Measurements from ENCODE around the gene CRLF3.

CRLF3 gene

GRCh38 chr17:30801671-30802070 is 22.8 kb downstream of the CRLF3 start:
- H3K27me3 ChIP-seq (ENCODE audit: insufficient read depth, low read depth) = no peaks in the 10 kb centered on the region
- no peak overlapping the region for H2AFZ ChIP-seq (ENCODE audit: low read depth)
- H3K4me2 ChIP-seq = no peak overlapping the region
- no peak overlapping the region for H3K27ac ChIP-seq
- H3K4me1 ChIP-seq (ENCODE audit: low read depth, poor library complexity, severe bottlenecking) = no peaks in the 10 kb centered on the region
- H3K4me3 ChIP-seq (IDR thresholded peaks at IDR 0.05; ENCODE audit: insufficient read depth, low read depth, low read length) = no peak overlapping the region
- no peaks in the 10 kb centered on the region for H3K79me2 ChIP-seq (ENCODE audit: insufficient read depth, low read depth)
- no peak for TF ChIP-seq CTCF (conservative IDR thresholded peaks at IDR 0.05; ENCODE audit: low read depth, low read length)
- no peaks in the 10 kb centered on the region; the same call in 1 of the 2 replicates for H3K36me3 ChIP-seq (ENCODE audit: insufficient read depth)
- H3K9ac ChIP-seq = no peak overlapping the region
- no peaks in the 10 kb centered on the region for H4K20me1 ChIP-seq (ENCODE audit: insufficient read depth)

GRCh38 chr17:30796016-30796415 is 28.5 kb downstream of the CRLF3 start:
- TF ChIP-seq CTCF (conservative IDR thresholded peaks at IDR 0.05; ENCODE audit: low read depth, low read length) = no peak
- no peak overlapping the region for H3K4me2 ChIP-seq
- no peak overlapping the region for H2AFZ ChIP-seq (ENCODE audit: low read depth)
- no peaks in the 10 kb centered on the region for H3K4me1 ChIP-seq (ENCODE audit: low read depth, poor library complexity, severe bottlenecking)
- H3K27me3 ChIP-seq (ENCODE audit: insufficient read depth, low read depth) = no peaks in the 10 kb centered on the region
- no peak overlapping the region for H3K9ac ChIP-seq
- H3K79me2 ChIP-seq (ENCODE audit: insufficient read depth, low read depth) = no peaks in the 10 kb centered on the region
- no peaks in the 10 kb centered on the region; the same call in 1 of the 2 replicates for H3K36me3 ChIP-seq (ENCODE audit: insufficient read depth)
- no peaks in the 10 kb centered on the region for H4K20me1 ChIP-seq (ENCODE audit: insufficient read depth)
- H3K4me3 ChIP-seq (IDR thresholded peaks at IDR 0.05; ENCODE audit: insufficient read depth, low read depth, low read length) = no peak overlapping the region
- H3K27ac ChIP-seq = no peak overlapping the region

GRCh38 chr17:30794372-30794771 is 30.1 kb downstream of the CRLF3 start:
- Histone ChIP-seq H3K79me2 (ENCODE audit: insufficient read depth, low read depth) (no peaks in the 10 kb centered on the region), H3K27me3 (ENCODE audit: insufficient read depth, low read depth) (no peaks in the 10 kb centered on the region), H3K27ac (no peak overlapping the region), H4K20me1 (ENCODE audit: insufficient read depth) (no peaks in the 10 kb centered on the region), H3K9ac (no peak overlapping the region), H3K4me3 (IDR thresholded peaks at IDR 0.05; ENCODE audit: insufficient read depth, low read depth, low read length) (no peak overlapping the region), H3K36me3 (ENCODE audit: insufficient read depth) (no peaks in the 10 kb centered on the region; the same call in 1 of the 2 replicates), H2AFZ (ENCODE audit: low read depth) (no peak overlapping the region), H3K4me2 (no peak overlapping the region), H3K4me1 (ENCODE audit: low read depth, poor library complexity, severe bottlenecking) (peaks cover 11% of the 10 kb centered on the region)
- TF ChIP-seq CTCF (conservative IDR thresholded peaks at IDR 0.05; ENCODE audit: low read depth, low read length) = no peak

DNA sequence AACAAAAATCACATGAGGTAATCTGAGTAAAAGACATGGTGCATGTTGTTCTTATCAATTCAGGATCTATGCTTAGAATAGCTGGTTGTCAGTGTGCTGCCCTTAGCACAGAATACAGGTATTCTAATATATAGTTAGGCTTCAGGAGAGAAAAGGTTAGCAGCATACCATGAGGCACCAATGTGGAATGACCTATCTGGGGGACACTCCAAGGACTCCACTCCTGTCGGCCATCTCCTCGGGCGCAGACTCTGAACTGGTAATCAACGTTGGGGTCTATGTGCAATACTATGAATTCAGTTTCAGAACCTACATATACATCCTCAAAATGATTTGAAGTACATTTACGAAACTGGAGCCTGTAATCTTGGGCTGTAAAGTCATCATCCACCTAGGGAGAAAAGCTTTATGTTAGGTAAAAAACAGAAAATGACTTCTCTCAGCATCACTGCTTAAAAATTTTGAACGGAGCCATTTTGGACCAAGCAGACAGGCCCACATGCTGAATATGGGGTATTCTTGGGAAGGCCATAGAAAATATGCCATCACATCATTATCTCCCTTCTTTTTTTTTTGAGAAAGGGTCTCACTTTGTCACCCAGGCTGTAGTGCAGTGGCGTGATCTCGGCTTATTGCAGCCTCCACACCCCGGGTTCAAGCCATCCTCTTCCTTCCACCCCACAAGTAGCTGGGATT is 31.1 kb downstream of the CRLF3 start:
- Histone ChIP-seq H3K4me2 (no peak overlapping the region), H3K4me1 (ENCODE audit: low read depth, poor library complexity, severe bottlenecking) (peaks cover 17% of the 10 kb centered on the region), H2AFZ (ENCODE audit: low read depth) (no peak overlapping the region), H3K9ac (no peak overlapping the region), H4K20me1 (ENCODE audit: insufficient read depth) (no peaks in the 10 kb centered on the region), H3K36me3 (ENCODE audit: insufficient read depth) (no peaks in the 10 kb centered on the region; the same call in 1 of the 2 replicates), H3K27me3 (ENCODE audit: insufficient read depth, low read depth) (no peaks in the 10 kb centered on the region), H3K27ac (no peak overlapping the region), H3K4me3 (IDR thresholded peaks at IDR 0.05; ENCODE audit: insufficient read depth, low read depth, low read length) (no peak overlapping the region), H3K79me2 (ENCODE audit: insufficient read depth, low read depth) (no peaks in the 10 kb centered on the region)
- no peak for TF ChIP-seq CTCF (conservative IDR thresholded peaks at IDR 0.05; ENCODE audit: low read depth, low read length)
